Measurements from ENCODE around the gene MAP3K6.

Gene MAP3K6

DNA sequence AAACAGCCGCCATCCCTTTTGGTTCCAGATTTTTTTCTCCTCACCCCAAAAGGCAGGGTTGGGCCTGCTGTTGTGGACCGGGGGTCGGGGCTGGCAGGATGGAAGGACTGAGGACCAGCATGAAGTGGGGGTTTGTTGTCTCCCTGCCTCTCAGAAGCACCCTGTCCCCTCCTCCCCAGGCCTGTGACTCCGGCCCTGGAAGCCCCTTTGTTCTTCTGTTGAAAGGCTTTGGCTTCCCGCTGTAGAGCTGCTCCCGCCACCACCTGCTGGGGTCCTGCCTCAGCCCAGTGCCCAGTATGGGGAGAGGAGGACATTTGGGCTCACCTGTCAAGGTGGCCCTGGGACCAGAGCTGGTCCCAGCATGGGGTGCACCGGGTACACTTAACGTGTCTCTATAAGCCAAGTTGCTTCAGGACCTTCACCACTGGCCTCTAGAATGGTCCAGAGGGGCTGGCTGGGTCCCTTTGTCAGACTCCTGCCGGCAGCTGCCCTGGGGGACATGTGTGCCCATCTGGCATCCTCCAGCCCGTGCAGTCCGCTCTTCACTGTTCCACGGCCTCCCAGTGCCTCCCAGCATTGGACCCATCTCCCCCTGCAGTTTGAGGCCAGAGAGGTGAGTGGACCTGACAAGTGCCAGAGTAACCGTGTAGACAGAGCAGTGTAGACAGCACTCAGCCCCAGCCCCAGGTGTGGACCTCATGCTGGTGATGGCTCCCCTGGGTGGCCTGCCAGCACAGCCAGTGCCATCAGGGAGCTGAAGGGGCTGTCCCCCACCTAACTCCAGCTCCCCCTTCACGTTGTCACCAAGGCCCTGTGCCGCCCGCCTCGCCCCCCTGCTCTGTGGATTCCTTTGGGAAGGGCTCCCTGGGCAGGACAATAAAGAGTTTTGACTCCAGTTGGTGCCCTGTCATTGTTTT, 31.0 kb downstream of the MAP3K6 start:
- DNase-seq (ENCODE audit: low read depth): no peak

GRCh38 chr1:27333717-27334279, 33.0 kb downstream of the MAP3K6 start:
- no peak for DNase-seq (ENCODE audit: low read depth)

- DNase-seq (ENCODE audit: low read depth): peak; percentile 24
These were observed 34.1 kb downstream of the MAP3K6 start for GRCh38 chr1:27332536-27333281.

DNA sequence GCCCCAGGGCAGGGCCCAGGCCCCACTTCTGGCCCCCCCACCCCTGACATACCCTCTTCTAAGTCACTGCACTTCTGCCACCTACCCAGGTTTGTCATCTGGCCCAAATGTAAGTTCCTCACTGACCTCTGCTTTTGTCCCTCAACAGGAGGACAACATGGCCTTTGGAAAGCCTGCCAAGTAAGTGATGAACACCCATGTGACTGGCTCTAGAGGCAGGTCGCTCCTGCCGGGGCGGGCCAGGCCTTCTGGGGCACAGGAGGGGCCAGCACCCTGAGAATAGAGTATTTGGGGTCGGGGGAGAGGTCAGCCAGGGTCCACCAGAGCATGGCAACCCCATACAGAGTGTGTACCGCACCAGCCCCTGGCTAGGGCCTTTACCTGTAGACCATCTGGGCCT, 34.8 kb downstream of the MAP3K6 start:
- DNase-seq (ENCODE audit: low read depth): no peak

GRCh38 chr1:27331426-27331825, 35.3 kb downstream of the MAP3K6 start:
- DNase-seq (ENCODE audit: low read depth): no peak

DNA sequence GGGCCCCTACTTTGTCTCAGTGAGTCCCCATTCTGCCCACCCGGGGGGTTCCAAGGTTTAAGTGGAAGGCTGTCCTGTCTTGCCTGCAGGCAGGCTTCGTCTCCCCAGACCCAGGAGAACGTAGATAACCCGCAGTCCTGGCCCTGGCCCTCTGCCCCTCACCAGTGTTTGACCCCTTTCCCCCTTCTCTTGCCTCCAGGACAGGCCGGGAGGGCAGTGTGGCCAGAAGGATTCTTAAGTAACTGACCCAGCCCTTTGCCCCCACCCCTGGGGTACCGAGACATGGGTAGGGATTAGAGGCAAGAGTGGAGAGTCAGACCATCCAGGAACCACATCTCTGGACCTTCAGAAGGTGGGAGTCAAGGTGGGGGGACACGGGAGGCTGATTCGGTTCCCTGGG, 36.0 kb downstream of the MAP3K6 start:
- DNase-seq (ENCODE audit: low read depth): no peak

- no peak for DNase-seq (ENCODE audit: low read depth)
These were observed 38.8 kb downstream of the MAP3K6 start for GRCh38 chr1:27327964-27328363.

GRCh38 chr1:27325286-27325685, 41.5 kb downstream of the MAP3K6 start:
- DNase-seq (ENCODE audit: low read depth): no peak

DNA sequence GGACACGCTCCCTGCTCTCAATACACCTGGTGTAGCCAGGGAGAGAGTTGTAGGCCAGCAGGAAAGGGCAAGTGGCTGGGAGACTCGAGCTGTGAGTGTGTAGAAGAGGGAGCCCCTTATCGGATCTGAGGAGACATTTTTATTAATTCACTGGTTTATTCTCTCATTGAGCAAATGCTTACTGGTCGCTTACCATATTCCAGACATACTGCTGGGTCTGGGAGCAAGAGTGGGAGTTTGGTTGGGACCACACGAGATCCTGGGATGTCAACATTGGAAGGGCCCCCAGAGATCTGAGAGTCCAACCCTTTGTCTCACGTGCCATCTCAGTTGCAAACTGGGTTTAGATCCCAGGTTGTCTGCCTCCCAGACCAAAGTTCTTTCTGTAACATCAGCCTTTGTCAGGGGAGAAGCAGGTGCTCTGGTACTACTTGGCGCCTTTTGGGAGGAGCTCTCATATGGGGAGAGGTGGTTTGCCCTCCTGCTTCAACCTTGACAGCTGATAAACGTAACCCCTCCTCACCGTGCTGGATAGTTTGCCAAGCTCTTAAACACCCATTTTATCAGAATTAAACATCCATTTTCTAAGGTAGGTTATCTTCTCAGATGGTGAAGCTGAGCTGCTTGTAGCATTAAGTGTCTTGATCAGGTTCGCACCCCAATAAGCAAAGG, 44.1 kb downstream of the MAP3K6 start:
- no peak for DNase-seq (ENCODE audit: low read depth)

DNA sequence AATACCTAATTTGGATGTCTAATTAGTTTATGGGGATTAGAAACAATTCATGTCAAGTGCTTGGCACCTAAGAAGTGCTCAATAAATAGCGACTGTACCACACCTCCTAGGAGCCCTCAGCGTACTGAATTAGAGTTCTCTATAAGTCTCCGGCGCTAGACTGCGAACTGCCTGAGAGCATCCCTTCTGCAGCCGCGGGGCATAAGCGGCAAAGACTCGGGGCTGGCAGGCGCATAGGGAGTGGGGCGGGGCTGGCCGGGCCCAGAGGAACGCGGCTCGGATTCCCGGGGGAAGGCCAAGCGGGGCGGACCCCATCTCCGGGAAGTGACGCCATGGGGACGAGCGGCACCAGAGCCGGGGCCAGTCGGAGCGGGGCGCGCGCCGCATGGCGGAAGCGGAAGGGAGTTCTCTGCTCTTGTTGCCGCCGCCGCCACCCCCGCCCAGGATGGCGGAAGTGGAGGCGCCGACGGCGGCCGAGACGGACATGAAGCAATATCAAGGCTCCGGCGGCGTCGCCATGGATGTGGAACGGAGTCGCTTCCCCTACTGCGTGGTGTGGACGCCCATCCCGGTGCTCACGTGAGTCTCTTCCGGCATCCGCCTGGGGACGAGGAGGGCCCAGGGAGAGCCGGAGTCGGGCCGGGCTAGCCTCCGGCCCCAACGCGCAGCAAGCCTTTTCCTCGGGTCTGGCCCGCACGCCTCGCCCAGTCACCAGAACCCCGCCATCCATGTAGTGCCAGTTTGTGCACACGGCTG, 44.8 kb downstream of the MAP3K6 start, which contains the start of gene TMEM222:
Gene TMEM222 (plus strand): TSS at position 351 of the 756 bp plus-strand sequence. CDS start 35 bp downstream, at position 386.
- peak; percentile 96 for DNase-seq (ENCODE audit: low read depth)

DNA sequence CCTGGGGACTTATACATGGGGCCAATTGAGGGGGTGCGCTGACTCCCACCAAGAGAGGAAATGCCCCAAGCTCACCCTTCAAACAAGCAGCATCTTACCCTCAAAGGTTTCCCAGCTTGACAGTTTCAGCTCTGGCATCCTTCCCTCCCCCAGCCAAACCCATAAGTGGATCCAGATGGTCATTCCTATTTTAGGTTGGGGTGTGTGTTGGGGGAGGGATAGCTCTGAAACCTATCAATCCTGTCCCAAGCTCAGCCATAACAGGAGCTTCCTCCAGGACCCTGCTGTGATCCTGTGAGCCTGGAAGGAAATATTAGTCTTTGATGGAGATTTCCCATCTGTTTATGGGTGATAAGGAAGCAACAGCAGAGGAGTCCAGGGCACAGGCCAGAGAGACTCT, 48.2 kb downstream of the MAP3K6 start:
- DNase-seq (ENCODE audit: low read depth): no peak

DNA sequence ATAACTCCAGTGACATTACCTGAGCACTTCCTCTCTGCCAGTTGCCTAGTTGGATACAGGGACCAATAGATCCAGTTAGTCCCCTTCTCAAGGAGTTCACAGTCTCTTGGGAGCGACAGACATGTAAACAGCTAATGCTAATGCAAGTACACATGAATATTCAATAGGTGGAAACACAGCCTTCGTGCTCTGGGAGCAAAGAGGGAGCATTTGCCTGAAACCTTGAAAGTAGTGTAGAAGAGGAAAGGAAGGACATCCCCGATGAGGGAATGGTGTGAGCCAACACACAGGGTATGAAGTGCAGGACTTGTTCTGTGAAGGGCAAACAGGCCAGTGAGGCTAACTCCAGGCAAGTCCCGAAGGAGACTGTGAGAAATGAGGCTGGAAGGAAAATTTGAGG, 48.6 kb downstream of the MAP3K6 start:
- DNase-seq (ENCODE audit: low read depth): no peak

GRCh38 chr1:27316860-27317259, 49.9 kb downstream of the MAP3K6 start:
- DNase-seq (ENCODE audit: low read depth): no peak

DNA sequence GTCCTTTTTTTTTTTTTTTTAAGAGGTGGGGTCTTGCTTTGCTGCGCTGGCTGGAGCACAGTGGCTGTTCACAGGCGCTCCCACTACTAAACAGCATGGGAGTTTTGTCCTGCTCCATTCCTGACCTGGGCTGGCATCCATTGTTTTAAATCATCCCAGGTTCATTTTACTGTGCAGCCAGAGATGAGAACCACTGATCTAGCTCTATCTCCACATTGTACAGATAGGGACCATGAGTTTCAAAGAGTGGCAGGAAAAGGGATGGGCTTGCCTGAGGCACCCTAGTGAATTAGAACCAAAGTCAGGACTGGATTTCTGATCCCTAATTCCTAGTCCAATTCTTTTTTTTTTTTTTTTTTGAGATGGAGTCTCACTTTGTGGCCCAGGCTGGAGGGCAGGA, 52.0 kb downstream of the MAP3K6 start:
- no peak for DNase-seq (ENCODE audit: low read depth)

- no peak for DNase-seq (ENCODE audit: low read depth)
These were observed 52.6 kb downstream of the MAP3K6 start for GRCh38 chr1:27314169-27314568.

- DNase-seq (ENCODE audit: low read depth): no peak
These were observed 58.7 kb downstream of the MAP3K6 start for GRCh38 chr1:27307874-27308598.

DNA sequence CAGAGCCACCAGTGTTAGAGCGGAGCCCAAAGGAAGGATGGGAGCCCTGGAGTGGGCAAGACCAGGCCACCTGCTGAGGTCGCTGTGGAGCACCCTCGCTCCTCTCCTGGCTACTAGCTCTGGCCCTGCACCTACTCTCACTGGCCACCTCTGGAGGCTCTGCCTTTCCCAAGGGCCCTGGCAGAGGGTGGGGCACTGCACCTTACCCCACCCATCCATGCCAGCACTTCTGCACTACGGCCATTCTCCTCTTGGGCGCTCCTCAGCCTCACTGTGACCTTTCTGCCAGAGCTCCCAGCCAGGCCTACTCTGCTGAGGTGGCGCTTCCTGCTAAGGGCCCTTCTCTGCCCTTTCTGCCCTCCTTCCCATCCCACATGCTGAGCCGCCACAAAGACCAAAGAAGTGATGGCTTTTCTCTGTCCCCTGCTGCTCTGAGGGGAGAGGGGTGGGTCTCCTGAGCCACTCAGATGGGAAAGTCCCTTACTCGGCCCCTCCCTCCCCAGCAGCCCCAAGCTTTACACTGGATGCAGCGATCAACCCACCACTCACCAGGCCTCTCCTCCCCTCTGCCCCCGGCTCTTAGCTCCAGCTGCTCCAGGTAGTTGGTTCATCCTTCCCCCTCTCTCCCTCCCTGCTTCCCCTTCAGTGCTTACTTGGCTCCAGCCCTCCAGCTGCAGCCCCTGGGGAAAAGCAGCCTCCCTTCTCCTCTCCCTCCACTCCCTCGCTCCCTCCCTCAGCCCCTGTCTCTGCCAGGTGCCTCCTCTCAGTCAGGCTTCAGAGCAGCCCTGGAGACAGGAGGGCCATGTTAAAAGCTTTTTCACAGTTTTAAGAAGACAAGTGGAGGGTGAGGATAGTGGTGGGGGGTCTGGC, 59.6 kb downstream of the MAP3K6 start:
- no peak for DNase-seq (ENCODE audit: low read depth)

- DNase-seq (ENCODE audit: low read depth): no peak
These were observed 60.7 kb downstream of the MAP3K6 start for GRCh38 chr1:27306071-27306470.
